HG03571 (cell line): ENCODE results near the gene KIAA1328.
"Not testable (repeated sequence)": the region's sequence is repeated elsewhere in the genome, so short reads cannot be mapped to it uniquely, and the experiment has no call there.

Experiments used
- ATAC-seq: cut with Tn5 transposase; IDR thresholded peaks from one replicate; pipeline ENCODE4 v1.9.1; 2021; ENCODE audit not compliant: unreplicated experiment

The KIAA1328 gene

DNA sequence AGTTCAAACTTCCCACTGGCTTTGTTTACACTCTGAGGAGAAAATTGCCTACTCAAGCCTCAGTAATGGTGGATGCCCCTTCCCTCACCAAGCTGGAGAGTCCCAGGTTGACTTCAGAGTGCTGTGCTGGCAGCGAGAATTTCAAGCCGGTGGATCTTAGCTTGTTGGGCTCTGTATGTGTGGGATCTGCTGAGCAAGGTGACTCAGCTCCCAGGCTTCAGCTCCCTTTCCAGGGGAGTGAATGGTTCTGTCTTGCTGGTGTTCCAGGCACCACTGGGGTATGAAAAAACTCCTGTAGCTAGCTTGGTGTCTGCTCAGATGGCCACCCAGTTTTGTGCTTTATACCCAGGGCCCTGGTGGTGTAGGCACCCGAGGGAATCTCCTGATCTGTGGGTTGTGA lies 50.9 kb downstream of the KIAA1328 start:
- ATAC-seq: not testable (repeated sequence)

DNA sequence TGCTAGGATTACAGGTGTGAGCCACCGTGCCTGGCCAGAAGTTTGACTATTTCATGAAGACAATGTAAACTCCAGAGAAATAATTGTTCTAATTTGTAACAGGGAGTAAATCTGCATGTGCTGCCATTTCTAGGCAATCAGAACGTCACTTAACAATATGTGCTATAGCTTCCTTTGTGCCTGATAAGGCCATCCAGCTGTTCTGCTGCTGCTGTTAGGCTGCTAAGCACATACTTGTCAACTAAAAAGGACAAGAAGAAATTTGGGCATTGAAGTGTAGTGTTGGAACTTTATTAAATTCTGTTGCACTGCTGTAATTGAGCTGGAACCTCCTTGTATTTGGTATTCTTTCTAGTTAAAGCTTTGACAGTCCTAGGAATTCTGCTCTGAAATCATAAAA lies 57.1 kb downstream of the KIAA1328 start:
- no peak for ATAC-seq

DNA sequence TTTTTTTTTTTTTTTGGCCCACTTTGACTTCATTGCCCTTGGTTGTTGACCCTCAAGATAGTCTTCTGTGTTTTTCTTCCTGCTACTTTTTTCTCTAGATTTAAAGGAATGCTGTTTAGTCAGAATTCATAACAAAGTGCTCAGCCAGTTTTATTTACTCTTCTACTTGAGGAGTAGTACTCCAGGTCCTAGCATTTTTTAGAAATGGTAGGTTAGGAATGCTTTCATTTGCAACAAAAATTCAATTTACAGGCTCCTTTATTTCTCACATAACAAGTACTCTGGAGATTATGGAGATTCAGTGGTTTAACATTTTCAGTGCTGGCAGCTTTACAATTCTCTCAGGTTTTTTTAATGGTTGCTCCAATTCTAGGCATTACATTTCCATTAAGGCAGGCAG lies 58.2 kb downstream of the KIAA1328 start:
- ATAC-seq: no peak

DNA sequence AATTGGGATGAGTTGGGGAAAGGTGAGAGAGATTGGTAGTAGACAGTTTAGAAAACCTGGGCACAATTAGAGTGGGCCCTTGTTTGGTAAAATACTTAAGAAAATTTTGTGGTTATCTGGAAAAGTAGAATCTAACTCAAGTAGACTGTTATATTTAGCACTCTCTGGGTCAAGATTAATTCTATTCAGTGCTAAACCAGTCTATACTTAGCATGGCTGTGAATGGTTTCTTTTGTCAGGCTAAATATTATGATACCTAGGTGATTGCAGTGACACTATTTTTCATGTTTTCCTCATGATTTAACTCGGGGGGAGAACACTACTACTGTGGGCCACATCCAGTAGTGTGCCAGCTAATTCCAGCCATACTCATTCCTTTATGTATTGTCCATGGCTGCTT lies 58.9 kb downstream of the KIAA1328 start:
- no peak for ATAC-seq

DNA sequence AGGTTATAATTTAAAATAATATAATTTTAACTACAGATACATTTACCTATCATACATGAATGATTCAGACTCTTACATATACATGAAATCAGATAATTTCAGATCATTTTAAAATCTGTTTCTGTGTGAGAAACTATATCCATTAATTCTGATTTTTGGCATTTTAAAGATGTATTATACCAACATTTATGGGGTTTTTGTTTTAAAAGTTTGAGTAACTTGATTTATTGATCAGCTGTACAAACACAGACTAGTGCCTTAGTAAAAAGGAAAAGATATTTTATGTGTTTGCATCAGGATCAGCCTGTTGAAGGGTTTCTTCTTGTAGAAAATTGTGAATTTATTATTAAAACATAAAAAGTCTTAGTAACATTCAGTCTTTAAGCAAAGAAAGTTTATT lies 59.9 kb downstream of the KIAA1328 start:
- no peak for ATAC-seq

DNA sequence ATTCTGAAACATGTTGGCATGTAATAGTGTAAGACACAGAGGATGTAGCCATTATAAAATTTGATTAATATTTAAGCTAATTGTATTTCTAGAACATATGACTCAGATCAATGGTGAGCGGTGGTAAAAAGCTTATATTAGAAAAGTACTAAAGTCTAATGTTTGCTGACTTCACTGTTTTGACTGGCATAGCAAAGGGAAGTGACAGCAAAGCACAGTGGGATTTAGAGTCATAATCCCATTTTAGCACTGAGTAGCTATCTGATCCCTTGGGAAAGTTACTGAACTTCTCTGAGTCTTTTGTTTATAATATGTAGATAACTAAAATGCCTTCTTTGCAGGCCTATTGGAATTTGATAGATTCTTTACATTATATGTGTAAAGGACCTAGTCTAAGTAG lies 60.4 kb downstream of the KIAA1328 start:
- no peak for ATAC-seq

DNA sequence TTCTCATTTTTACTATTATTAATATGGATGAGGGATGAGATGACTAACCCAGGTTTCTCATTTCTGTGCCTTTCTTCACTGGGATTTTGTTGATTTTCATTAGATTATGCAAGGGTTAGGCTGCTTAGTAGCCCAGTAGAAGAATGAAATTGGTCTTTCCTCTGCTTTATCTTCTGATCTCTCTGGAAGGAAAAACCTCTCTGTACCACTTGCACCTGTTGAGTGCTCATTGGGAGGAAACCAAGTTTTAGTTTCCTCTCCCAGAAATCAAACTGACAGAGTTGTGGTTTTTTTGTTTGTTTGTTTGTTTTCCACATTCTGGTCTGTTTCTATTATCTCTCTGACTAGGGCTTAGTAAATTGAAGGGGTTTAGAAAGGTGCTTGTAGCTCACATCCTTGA lies 60.8 kb downstream of the KIAA1328 start:
- no peak for ATAC-seq

DNA sequence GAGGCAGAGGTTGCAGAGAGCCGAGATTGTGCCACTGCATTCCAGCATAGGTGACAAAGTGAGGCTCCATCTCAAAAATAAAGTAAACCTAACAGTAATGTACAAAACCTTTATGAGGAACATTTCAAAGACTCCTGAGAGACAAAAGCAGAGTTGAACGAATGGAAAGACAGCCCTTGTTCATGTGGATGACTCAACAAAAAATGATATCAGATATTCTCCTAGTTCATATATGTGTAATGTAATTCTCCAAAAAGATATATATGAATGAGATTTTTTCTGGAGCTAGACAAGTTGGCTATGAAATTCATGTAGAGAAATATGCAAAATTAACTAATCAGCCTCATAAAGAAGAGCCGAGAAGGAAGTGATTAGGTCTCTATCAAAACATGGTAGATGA lies 61.7 kb downstream of the KIAA1328 start:
- ATAC-seq: no peak

DNA sequence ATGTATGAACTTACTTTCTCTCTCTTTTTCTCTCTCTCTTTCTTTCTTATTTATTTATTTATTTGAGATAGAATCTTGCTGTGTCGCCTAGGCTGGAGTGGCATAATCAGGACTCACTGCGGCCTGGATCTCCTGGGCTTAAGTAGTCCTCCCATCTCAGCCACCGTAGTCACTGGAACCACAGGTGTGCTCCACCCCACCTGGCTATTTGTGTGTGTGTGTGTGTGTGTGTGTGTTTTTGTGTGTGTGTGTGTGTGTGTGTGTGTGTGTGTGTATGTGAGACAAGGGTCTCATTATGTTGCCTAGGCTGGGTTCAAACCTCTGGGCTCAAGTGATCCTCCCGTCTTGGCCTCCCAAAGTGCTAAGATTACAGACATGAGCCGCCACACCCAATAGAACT lies 64.3 kb downstream of the KIAA1328 start:
- ATAC-seq: no peak

- ATAC-seq: no peak
These were observed 66.7 kb downstream of the KIAA1328 start for GRCh38 chr18:36895606-36896005.

- ATAC-seq: no peak
These were observed 68.3 kb downstream of the KIAA1328 start for GRCh38 chr18:36897253-36897652.

DNA sequence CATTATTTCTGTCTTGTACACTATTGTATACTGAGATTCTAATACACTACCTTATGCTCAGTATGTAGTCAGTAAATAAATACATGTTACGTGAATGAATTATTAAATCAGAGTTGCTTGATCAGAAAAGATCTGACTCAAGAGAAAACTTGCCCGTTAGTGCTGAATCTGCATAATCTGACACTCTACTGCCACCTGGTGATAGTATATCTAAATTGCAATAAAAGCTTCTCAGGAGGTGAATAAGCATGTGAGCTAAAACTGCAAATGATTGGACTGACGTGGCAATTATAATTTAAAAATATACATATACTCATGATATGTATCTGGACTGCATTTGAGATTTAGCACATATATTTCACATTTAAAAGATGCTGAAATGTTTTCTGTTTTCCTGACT lies 70.4 kb downstream of the KIAA1328 start:
- no peak for ATAC-seq

- ATAC-seq: no peak
These were observed 71.5 kb downstream of the KIAA1328 start for GRCh38 chr18:36900466-36900865.

DNA sequence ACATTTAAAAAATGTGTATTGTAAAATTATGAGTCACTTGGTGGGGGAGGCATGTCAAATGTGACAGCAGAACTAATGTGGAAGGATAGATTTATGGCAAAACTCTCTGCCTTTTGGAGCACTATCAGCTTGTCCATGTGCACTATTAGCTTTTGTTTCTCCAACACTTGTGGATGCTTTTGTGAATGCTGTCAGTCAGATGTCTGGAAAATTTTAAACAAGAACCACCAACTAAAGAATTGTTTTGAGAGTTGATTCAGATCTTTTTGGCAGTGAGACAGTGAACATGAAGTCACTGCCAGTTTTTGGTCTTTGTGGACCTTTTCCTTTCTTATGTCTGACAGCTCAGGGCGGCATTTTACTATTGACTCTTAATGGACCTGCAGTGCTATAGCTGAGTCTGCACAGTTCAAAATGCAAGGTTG lies 72.4 kb downstream of the KIAA1328 start:
- no peak for ATAC-seq

DNA sequence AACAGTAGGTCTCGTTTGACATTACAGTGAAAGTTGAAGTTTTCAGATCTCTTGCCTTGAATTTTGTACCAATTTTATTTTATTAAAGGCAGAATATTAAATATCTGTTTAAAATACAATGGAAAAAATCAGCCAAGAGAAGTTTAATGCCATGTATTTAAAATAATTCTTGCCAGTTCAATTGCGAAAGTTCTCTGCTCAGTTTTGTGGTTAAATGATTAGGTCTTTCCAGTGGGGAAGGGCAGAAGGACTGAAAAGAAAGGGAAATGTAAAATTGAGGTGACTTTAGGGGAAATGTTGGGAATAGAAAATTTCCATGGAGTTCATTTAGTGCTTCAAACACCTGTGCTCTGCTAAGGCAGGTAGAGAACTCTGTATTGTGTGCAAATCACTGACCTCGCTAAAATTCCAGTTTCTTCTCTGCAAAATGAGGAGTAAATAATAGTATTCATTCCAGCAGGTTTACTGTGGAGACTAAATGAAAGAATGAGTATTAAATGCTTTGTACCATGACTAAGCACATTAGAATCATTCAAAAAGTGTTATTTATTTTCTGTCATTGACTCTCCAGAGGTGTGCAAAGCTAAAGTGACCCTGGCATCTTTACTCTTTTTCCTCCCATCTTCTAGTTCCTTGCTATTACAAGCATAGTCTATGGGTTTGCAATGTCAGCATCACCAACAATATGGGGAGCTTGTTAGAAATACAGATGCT lies 74.4 kb downstream of the KIAA1328 start:
- no peak for ATAC-seq

DNA sequence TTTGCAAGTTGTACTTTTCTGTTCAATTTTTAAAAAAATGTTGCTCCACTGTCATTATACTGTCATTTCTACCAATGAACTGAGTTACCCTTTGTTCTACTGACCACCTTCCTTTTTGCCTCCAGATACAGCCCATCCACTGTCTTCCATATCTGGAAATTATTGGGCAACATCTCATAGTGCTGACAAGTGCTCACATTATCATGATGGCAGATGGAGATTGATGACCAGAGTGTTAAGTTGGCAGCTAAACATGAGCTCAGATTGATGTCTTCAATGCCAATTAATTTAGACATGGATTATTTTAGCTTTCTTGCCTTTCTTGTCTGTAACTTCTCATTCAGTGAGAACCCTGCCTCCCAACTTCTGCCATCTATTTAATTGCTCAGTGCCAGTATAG lies 76.6 kb downstream of the KIAA1328 start:
- ATAC-seq: no peak

DNA sequence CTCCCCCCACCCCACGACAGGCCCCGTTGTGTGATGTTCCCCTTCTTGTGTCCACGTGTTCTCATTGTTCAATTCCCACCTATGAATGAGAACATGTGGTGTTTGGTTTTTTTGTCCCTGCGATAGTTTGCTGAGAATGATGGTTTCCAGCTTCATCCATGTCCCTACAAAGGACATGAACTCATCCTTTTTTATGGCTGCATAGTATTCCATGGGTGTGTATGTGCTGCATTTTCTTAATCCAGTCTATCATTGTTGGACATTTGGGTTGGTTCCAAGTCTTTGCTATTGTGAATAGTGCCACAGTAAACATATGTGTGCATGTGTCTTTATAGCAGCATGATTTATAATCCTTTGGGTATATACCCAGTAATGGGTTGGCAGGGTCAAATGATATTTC lies 80.4 kb downstream of the KIAA1328 start:
- ATAC-seq: not testable (repeated sequence)

- ATAC-seq: no peak
These were observed 84.0 kb downstream of the KIAA1328 start for GRCh38 chr18:36912887-36913286.

DNA sequence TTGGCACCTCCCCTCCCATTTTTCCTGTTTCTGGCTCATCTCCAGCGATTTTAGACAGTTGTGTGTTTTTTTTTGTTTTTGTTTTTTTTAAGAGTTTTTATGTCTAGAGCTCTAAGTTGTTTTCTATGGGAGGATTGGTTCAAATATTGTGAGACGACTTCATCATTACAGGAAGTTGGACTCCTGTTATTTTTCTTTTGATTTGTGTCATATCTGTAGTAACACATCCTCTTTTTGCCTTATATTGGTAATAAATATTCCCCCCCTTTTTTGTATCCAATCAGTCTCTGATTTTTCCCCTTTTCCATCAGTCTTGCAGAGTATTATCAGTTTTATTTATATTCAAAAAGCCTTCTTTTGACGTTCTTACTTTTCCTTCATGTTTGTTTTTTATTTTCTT lies 89.0 kb downstream of the KIAA1328 start:
- no peak for ATAC-seq

DNA sequence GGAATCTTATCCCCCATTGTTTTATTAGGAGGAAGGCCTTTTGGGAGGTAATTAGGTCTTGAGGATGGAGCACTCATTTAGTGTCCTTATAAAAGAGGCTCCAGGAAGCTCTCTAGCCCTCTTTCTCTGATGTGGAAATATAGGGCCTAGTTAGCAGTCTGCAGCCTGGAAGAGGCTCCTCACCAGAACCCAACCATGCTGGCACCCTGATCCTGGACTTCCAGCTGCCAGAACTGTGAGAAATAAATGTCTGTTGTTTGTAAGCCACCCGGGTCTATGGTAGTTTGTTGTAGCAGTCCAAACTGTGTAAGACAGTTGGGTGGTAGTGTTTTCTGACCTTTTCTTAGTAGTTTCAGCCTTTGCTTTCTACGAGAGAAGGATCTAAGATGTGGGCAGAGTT lies 100.7 kb downstream of the KIAA1328 start:
- no peak for ATAC-seq

DNA sequence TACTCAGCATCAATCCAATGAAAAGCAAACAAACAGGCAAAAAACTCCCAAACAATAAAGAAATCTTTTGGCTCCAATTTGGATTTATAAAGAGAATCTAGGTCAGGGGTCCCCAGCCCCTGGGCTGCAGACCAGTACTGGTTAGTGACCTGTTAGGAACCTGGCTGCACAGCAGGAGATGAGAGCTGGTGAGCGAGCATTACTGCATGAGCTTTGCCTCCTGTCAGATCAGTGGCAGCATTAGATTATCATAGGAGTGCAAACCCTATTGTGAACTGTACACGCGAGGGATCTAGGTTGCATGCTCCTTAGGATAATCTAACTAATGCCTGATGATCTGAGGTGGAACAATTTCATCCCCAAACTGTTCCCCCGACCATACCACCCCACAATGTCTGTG lies 102.2 kb downstream of the KIAA1328 start:
- no peak for ATAC-seq

GRCh38 chr18:36933552-36933951 lies 104.6 kb downstream of the KIAA1328 start:
- ATAC-seq: no peak

DNA sequence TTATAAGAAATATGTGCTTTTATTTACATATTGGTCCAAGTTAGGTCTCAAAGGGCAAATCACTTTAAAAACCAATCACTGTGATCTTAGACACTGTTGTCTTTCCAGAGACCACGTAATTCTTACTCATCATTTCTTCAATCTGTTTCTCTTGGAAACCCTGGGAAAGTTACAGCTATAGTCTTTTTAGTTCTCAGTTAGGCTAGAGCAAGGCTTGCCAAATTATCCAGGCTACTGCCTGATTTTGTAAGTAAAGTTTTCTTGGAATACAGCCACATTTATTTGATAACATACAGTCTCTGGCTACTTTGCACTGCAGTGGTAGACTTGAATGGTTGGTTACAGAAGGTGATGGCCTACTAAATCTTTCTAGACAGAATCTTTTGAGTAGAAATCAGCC lies 106.0 kb downstream of the KIAA1328 start:
- no peak for ATAC-seq
